Measurements from ENCODE around the gene GRIK2. TPM values are rescaled to one million over a fixed set of nuclear protein-coding genes. Genes with fewer than 3 reads are reported as not detected.
"Not testable (repeated sequence)": the region's sequence is repeated elsewhere in the genome, so short reads cannot be mapped to it uniquely, and the experiment has no call there.

Gene GRIK2
- total RNA-seq, 2 donors from 2014 or later = 7.7 to 12.1 TPM

GRCh38 chr6:102051720-102052119 lies 658.2 kb downstream of the GRIK2 start:
- Histone ChIP-seq H3K4me1 (no peaks in the 10 kb centered on the region), H3K9me3 (no peaks in the 10 kb centered on the region), H3K27ac (no peak overlapping the region), H3K4me3 (no peak overlapping the region), H3K27me3 (no peaks in the 10 kb centered on the region), H3K36me3 (no peaks in the 10 kb centered on the region)
- no peak for TF ChIP-seq CTCF (IDR thresholded peaks at IDR 0.05)
- DNase-seq (ENCODE audit: low spot score) = no peak

GRCh38 chr6:102064142-102064541 lies 670.6 kb downstream of the GRIK2 start:
- no peaks in the 10 kb centered on the region for H3K9me3 ChIP-seq
- no peaks in the 10 kb centered on the region for H3K4me1 ChIP-seq
- TF ChIP-seq CTCF (IDR thresholded peaks at IDR 0.05) = no peak
- no peaks in the 10 kb centered on the region for H3K27me3 ChIP-seq
- no peak overlapping the region for H3K27ac ChIP-seq
- H3K4me3 ChIP-seq = no peak overlapping the region
- DNase-seq (ENCODE audit: low spot score) = no peak
- no peaks in the 10 kb centered on the region for H3K36me3 ChIP-seq

GRCh38 chr6:102066301-102066700 lies 672.8 kb downstream of the GRIK2 start:
- Histone ChIP-seq H3K27me3 (no peaks in the 10 kb centered on the region), H3K4me3 (no peak overlapping the region), H3K4me1 (no peaks in the 10 kb centered on the region), H3K36me3 (no peaks in the 10 kb centered on the region), H3K9me3 (no peaks in the 10 kb centered on the region), H3K27ac (no peak overlapping the region)
- no peak for TF ChIP-seq CTCF (IDR thresholded peaks at IDR 0.05)
- no peak for DNase-seq (ENCODE audit: low spot score)

- Histone ChIP-seq H3K9me3 (no peaks in the 10 kb centered on the region), H3K4me3 (no peak overlapping the region), H3K36me3 (no peaks in the 10 kb centered on the region), H3K4me1 (no peaks in the 10 kb centered on the region), H3K27ac (no peak overlapping the region), H3K27me3 (no peaks in the 10 kb centered on the region)
- no peak for TF ChIP-seq CTCF (IDR thresholded peaks at IDR 0.05)
- no peak for DNase-seq (ENCODE audit: low spot score)
These were observed 674.9 kb downstream of the GRIK2 start for GRCh38 chr6:102068349-102068929.

GRCh38 chr6:102075539-102075938 lies 682.0 kb downstream of the GRIK2 start:
- TF ChIP-seq CTCF (IDR thresholded peaks at IDR 0.05) = no peak
- Histone ChIP-seq H3K27me3 (no peaks in the 10 kb centered on the region), H3K4me3 (no peak overlapping the region), H3K27ac (no peak overlapping the region), H3K4me1 (no peaks in the 10 kb centered on the region), H3K36me3 (no peaks in the 10 kb centered on the region), H3K9me3 (peaks cover 0 to 8% of the 10 kb centered on the region in 2 donors)
- DNase-seq (ENCODE audit: low spot score) = no peak

- TF ChIP-seq CTCF (IDR thresholded peaks at IDR 0.05) = no peak
- no peak for DNase-seq (ENCODE audit: low spot score)
- Histone ChIP-seq H3K27me3 (no peaks in the 10 kb centered on the region), H3K9me3 (no peaks in the 10 kb centered on the region), H3K4me3 (no peak overlapping the region), H3K27ac (no peak overlapping the region), H3K36me3 (no peaks in the 10 kb centered on the region), H3K4me1 (no peaks in the 10 kb centered on the region)
These were observed 691.7 kb downstream of the GRIK2 start for GRCh38 chr6:102085257-102085656.

- not testable (repeated sequence) for H3K9me3 ChIP-seq; H3K27ac ChIP-seq; H3K27me3 ChIP-seq; H3K4me1 ChIP-seq; DNase-seq (ENCODE audit: low spot score); H3K4me3 ChIP-seq; H3K36me3 ChIP-seq
These were observed 694.7 kb downstream of the GRIK2 start for GRCh38 chr6:102088160-102088559.

Measured in right atrium auricular region (tissue), 2 donors.